ENCODE measurements around the gene DNAH7.
"Not testable (repeated sequence)": the region's sequence is repeated elsewhere in the genome, so short reads cannot be mapped to it uniquely, and the experiment has no call there.

The DNAH7 gene

GRCh38 chr2:195998070-195998469 is 70.6 kb downstream of the DNAH7 start:
- no peak for DNase-seq (ENCODE audit: low read depth, low spot score)
- H3K4me3 ChIP-seq (ENCODE audit: low read length): no peak overlapping the region

- no peak overlapping the region for H3K4me3 ChIP-seq (ENCODE audit: low read length)
- peak; percentile 19 for DNase-seq (ENCODE audit: low read depth, low spot score)
Measured at GRCh38 chr2:195995499-195995898, 73.1 kb downstream of the DNAH7 start.

- DNase-seq (ENCODE audit: low read depth, low spot score): no peak
- no peak overlapping the region for H3K4me3 ChIP-seq (ENCODE audit: low read length)
Measured at GRCh38 chr2:195993623-195994022, 75.0 kb downstream of the DNAH7 start.

GRCh38 chr2:195985741-195986140 is 82.9 kb downstream of the DNAH7 start:
- H3K4me3 ChIP-seq (ENCODE audit: low read length): no peak overlapping the region
- DNase-seq (ENCODE audit: low read depth, low spot score): no peak

GRCh38 chr2:195984923-195985726 is 83.5 kb downstream of the DNAH7 start:
- H3K4me3 ChIP-seq (ENCODE audit: low read length): no peak overlapping the region
- no peak for DNase-seq (ENCODE audit: low read depth, low spot score)

- no peak for DNase-seq (ENCODE audit: low read depth, low spot score)
- H3K4me3 ChIP-seq (ENCODE audit: low read length): no peak overlapping the region
Measured at GRCh38 chr2:195967336-195967735, 101.3 kb downstream of the DNAH7 start.

- no peak overlapping the region for H3K4me3 ChIP-seq (ENCODE audit: low read length)
- no peak for DNase-seq (ENCODE audit: low read depth, low spot score)
Measured at GRCh38 chr2:195961873-195962272, 106.8 kb downstream of the DNAH7 start.

GRCh38 chr2:195959341-195959740 is 109.3 kb downstream of the DNAH7 start:
- no peak for DNase-seq (ENCODE audit: low read depth, low spot score)
- no peak overlapping the region for H3K4me3 ChIP-seq (ENCODE audit: low read length)

GRCh38 chr2:195956725-195957124 is 111.9 kb downstream of the DNAH7 start:
- no peak overlapping the region for H3K4me3 ChIP-seq (ENCODE audit: low read length)
- DNase-seq (ENCODE audit: low read depth, low spot score): no peak

GRCh38 chr2:195945056-195945455 is 123.6 kb downstream of the DNAH7 start:
- no peak overlapping the region for H3K4me3 ChIP-seq (ENCODE audit: low read length)
- no peak for DNase-seq (ENCODE audit: low read depth, low spot score)

- H3K4me3 ChIP-seq (ENCODE audit: low read length): no peak overlapping the region
- no peak for DNase-seq (ENCODE audit: low read depth, low spot score)
Measured at GRCh38 chr2:195937176-195937575, 131.5 kb downstream of the DNAH7 start.

GRCh38 chr2:195934484-195934883 is 134.2 kb downstream of the DNAH7 start:
- no peak overlapping the region for H3K4me3 ChIP-seq (ENCODE audit: low read length)
- no peak for DNase-seq (ENCODE audit: low read depth, low spot score)

GRCh38 chr2:195929531-195929930 is 139.1 kb downstream of the DNAH7 start:
- DNase-seq (ENCODE audit: low read depth, low spot score): no peak

GRCh38 chr2:195925120-195925519 is 143.5 kb downstream of the DNAH7 start:
- no peak overlapping the region for H3K4me3 ChIP-seq (ENCODE audit: low read length)
- DNase-seq (ENCODE audit: low read depth, low spot score): no peak

More at GRCh38 chr2:195929531-195929930, 139.1 kb downstream of the DNAH7 start:
- H3K4me3 ChIP-seq (ENCODE audit: low read length): no peak overlapping the region

GRCh38 chr2:195923889-195924288 is 144.7 kb downstream of the DNAH7 start:
- H3K4me3 ChIP-seq (ENCODE audit: low read length): no peak overlapping the region
- no peak for DNase-seq (ENCODE audit: low read depth, low spot score)

GRCh38 chr2:195917021-195917600 is 151.5 kb downstream of the DNAH7 start:
- DNase-seq (ENCODE audit: low read depth, low spot score); H3K4me3 ChIP-seq (ENCODE audit: low read length): not testable (repeated sequence)

- H3K4me3 ChIP-seq (ENCODE audit: low read length): no peak overlapping the region
- DNase-seq (ENCODE audit: low read depth, low spot score): no peak
Measured at GRCh38 chr2:195912079-195912478, 156.6 kb downstream of the DNAH7 start.

- no peak for DNase-seq (ENCODE audit: low read depth, low spot score)
- no peak overlapping the region for H3K4me3 ChIP-seq (ENCODE audit: low read length)
Measured at GRCh38 chr2:195910570-195910969, 158.1 kb downstream of the DNAH7 start.

- no peak overlapping the region for H3K4me3 ChIP-seq (ENCODE audit: low read length)
- DNase-seq (ENCODE audit: low read depth, low spot score): no peak
Measured at GRCh38 chr2:195909926-195910325, 158.7 kb downstream of the DNAH7 start.

- H3K4me3 ChIP-seq (ENCODE audit: low read length): no peak overlapping the region
- DNase-seq (ENCODE audit: low read depth, low spot score): no peak
Measured at GRCh38 chr2:195907474-195907873, 161.2 kb downstream of the DNAH7 start.

GRCh38 chr2:195903956-195904355 is 164.7 kb downstream of the DNAH7 start:
- DNase-seq (ENCODE audit: low read depth, low spot score): no peak
- no peak overlapping the region for H3K4me3 ChIP-seq (ENCODE audit: low read length)

Data from Jurkat, Clone E6-1 (cell line).